ENCODE results near the gene UNC13A. TPM values are rescaled to one million over a fixed set of nuclear protein-coding genes. Genes with fewer than 3 reads are reported as not detected.

Gene UNC13A
- total and polyA plus RNA-seq, 2 of the 8 experiments (the other 6 are each of a cell fraction or from before 2014, with no cell fraction given), result 13.1 to 47.6 TPM

DNA sequence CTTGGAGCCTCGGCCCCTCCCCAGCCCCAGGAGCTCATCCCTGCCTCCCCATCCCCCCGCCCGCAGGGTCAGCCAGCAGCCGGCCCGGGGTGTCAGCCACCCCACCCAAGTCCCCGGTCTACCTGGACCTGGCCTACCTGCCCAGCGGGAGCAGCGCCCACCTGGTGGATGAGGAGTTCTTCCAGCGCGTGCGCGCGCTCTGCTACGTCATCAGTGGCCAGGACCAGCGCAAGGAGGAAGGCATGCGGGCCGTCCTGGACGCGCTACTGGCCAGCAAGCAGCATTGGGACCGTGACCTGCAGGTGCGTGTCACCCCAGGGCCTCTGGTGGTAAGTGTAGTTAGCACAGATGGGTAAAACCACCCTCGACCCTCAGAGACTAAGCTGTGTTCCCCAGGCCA, 45.0 kb upstream of the UNC13A start:
- WGBS, 2 experiments (ENCODE audit: extremely low coverage in 1 of 2, insufficient coverage in 1 of 2, insufficient read length in 1 of 2, insufficient replicate concordance in 2 of 2, low coverage in 1 of 2, low lambda C conversion rate in 2 of 2, missing lambda C conversion rate in 1 of 2), result 92% methylated on average over 18 of the region's 22 CpGs; no CpG with 5 or more reads in 1 of the 2 experiments
- peaks cover 6% of the 10 kb centered on the region; the same call in 1 of the 2 replicates for H3K79me1 ChIP-seq (ENCODE audit: low read depth, low read length)
- H3K56ac ChIP-seq (replicated peaks; ENCODE audit: insufficient read length, low read depth, low read length), result no peak overlapping the region
- POLR2A ChIA-PET (ENCODE audit: partially characterized antibody), result interaction anchor here (1.1 to 1.8 kb wide), 2 partner anchors 11 to 20 kb away, joined by 5 to 6 read pairs; no protein-coding TSS in a partner anchor
- H2BK5ac ChIP-seq (ENCODE audit: low read depth, low read length), result no peak overlapping the region
- no peaks in the 10 kb centered on the region for H3K23me2 ChIP-seq (ENCODE audit: low read depth, low read length)
- no peak overlapping the region for H2AK5ac ChIP-seq (ENCODE audit: low read depth, low read length)
- H2BK12ac ChIP-seq (ENCODE audit: low read depth, low read length), result no peak overlapping the region
- H3K27me3 ChIP-seq (replicated peaks in 1 of 4; ENCODE audit: control insufficient read depth in 3 of 4, extremely low read depth in 1 of 4, insufficient read depth in 3 of 4, low read length in 3 of 4), result no peaks in the 10 kb centered on the region
- H2BK15ac ChIP-seq (ENCODE audit: low read length), result no peak overlapping the region
- H2AFZ ChIP-seq (ENCODE audit: low read length), result no peak overlapping the region
- no peak overlapping the region for H4K91ac ChIP-seq (replicated peaks; ENCODE audit: insufficient read length, low read length)
- H4K8ac ChIP-seq (ENCODE audit: extremely low read depth, insufficient read depth, low read length), result no peak overlapping the region
- H2BK120ac ChIP-seq (replicated peaks; ENCODE audit: low read depth, low read length), result no peak overlapping the region
- H3K79me2 ChIP-seq (ENCODE audit: control insufficient read depth in 1 of 2, insufficient read depth in 2 of 2, low read length in 2 of 2), result peaks cover 0 to 41% of the 10 kb centered on the region in 2 experiments; a peak in 2 of 4 replicates
- no peak overlapping the region for H3K14ac ChIP-seq (ENCODE audit: insufficient read length)
- CTCF ChIA-PET (ENCODE audit: partially characterized antibody), result interaction anchor here (1.0 to 11.4 kb wide), 4 partner anchors 8 to 42 kb away, joined by 3 to 78 read pairs (median 5); no protein-coding TSS in a partner anchor
- no peaks in the 10 kb centered on the region for H3K9me3 ChIP-seq (ENCODE audit: insufficient read depth in 2 of 2, low read depth in 1 of 2, low read length in 1 of 2)
- H3K18ac ChIP-seq (ENCODE audit: extremely low read depth, low read length), result no peak overlapping the region
- no peak overlapping the region for H3K4me2 ChIP-seq (ENCODE audit: insufficient read depth in 1 of 2, low read depth in 2 of 2, low read length in 2 of 2)
- TF ChIP-seq GTF2F1 (IDR thresholded peaks at IDR 0.05; ENCODE audit: borderline replicate concordance, low read depth, low read length) (no peak), SP4 (IDR thresholded peaks at IDR 0.05; ENCODE audit: low read length) (no peak), POLR2A (IDR thresholded peaks at IDR 0.05; ENCODE audit: control extremely low read depth in 1 of 2, low read depth in 2 of 2, low read length in 2 of 2) (no peak), RBBP5 (IDR thresholded peaks at IDR 0.05; ENCODE audit: borderline replicate concordance, low read depth, low read length) (no peak), SUZ12 (IDR thresholded peaks at IDR 0.05; ENCODE audit: low read length) (no peak), NANOG (IDR thresholded peaks at IDR 0.05; ENCODE audit: insufficient read depth, low read depth, low read length, poor library complexity, severe bottlenecking) (no peak), NRF1 (IDR thresholded peaks at IDR 0.05; ENCODE audit: low read depth, low read length) (no peak), TBP (IDR thresholded peaks at IDR 0.05; ENCODE audit: low read depth, low read length) (no peak), RXRA (IDR thresholded peaks at IDR 0.05; ENCODE audit: insufficient read depth, low read depth, low read length) (no peak)
- H3K27ac ChIP-seq (ENCODE audit: low read depth, low read length), result no peak overlapping the region
- H4K5ac ChIP-seq (ENCODE audit: insufficient read length, low read depth, low read length), result no peak overlapping the region
- H4K20me1 ChIP-seq (replicated peaks in 1 of 2; ENCODE audit: control insufficient read depth in 1 of 2, insufficient read depth in 2 of 2, low read length in 2 of 2), result peaks cover 18 to 22% of the 10 kb centered on the region in 2 experiments
- no peak for DNase-seq (ENCODE audit: low read depth in 1 of 2, low spot score in 2 of 2)
- peaks cover 16 to 54% (median 36%) of the 10 kb centered on the region in 4 experiments for H3K36me3 ChIP-seq (ENCODE audit: control insufficient read depth in 2 of 4, insufficient read depth in 4 of 4, low read length in 3 of 4)
- H3K9ac ChIP-seq (replicated peaks in 1 of 4; ENCODE audit: extremely low read depth in 1 of 4, low read depth in 3 of 4, low read length in 3 of 4), result 0 out of 7 replicates have a peak overlapping the region, but pooled peaks of 1 of the 4 experiments have one; percentile 1
- H3K23ac ChIP-seq (ENCODE audit: insufficient read length), result no peak overlapping the region
- no peak overlapping the region for H2BK20ac ChIP-seq (ENCODE audit: low read length)
- H3K4me1 ChIP-seq (replicated peaks in 1 of 4; ENCODE audit: control insufficient read depth in 3 of 4, insufficient read depth in 4 of 4, low read length in 3 of 4), result no peaks in the 10 kb centered on the region
- H3K4me3 ChIP-seq (ENCODE audit: extremely low read depth in 1 of 4, insufficient read depth in 2 of 4, low read depth in 3 of 4, low read length in 4 of 4), result no peak overlapping the region
- no peak for FAIRE-seq
- no peak overlapping the region for H3K4ac ChIP-seq (replicated peaks; ENCODE audit: insufficient read length, low read depth, low read length)
